RPMI7951 (cell line): Measurements from ENCODE around the gene MDP1. TPM values are rescaled to one million over a fixed set of nuclear protein-coding genes. Genes with fewer than 3 reads are reported as not detected.

Experiments used
- DNase-seq: peaks from one replicate; pipeline ENCODE4 v3.0.0-alpha.2; 2012; ENCODE audit warnings: low read depth
- total RNA-seq: library from RNA; depleted of rRNA; stranded (reverse); fragments of >200 nt; shearing (Covaris generic); gene quantifications from 2 replicates; pipeline ENCODE4 v1.2.3, GENCODE V29; 2014

MDP1 gene
- total RNA-seq, 1 experiment from 2014 or later: 23.3 TPM

DNA sequence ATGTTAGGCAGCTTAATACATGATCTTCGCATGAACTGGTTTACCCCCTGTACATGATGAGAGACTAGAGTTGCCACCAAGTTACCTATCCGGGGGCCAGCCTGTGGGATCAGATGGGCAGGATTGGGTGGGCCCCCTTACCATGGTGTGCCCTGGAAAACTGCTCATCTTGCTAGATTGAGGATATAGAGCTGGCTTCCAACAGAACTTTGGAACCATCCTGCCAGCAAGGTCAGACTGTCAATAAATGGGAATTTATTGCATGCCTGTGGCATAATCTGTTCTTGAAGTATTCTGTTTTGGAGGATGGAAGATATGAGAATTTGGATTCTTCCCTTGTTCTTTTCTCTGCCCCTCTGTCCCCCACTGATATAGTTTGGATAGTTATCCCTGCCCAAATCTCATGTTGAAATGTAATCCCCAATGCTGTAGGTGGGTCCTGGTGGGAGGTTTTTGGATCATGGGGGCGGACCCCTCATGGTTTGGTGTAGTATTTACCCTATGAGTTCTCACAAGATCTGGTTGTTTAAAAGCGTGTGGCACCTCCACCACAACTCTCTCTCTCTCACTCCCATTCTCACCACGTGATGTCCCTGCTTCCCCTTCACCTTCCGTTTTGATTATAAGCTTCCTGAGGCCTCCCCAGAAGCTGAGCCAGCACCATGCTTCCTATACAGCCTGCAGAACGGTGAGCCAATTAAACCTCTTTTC is 16.9 kb downstream of the MDP1 start:
- DNase-seq: no peak

- DNase-seq: no peak
Measured at GRCh38 chr14:24197056-24197450, 18.8 kb downstream of the MDP1 start.

DNA sequence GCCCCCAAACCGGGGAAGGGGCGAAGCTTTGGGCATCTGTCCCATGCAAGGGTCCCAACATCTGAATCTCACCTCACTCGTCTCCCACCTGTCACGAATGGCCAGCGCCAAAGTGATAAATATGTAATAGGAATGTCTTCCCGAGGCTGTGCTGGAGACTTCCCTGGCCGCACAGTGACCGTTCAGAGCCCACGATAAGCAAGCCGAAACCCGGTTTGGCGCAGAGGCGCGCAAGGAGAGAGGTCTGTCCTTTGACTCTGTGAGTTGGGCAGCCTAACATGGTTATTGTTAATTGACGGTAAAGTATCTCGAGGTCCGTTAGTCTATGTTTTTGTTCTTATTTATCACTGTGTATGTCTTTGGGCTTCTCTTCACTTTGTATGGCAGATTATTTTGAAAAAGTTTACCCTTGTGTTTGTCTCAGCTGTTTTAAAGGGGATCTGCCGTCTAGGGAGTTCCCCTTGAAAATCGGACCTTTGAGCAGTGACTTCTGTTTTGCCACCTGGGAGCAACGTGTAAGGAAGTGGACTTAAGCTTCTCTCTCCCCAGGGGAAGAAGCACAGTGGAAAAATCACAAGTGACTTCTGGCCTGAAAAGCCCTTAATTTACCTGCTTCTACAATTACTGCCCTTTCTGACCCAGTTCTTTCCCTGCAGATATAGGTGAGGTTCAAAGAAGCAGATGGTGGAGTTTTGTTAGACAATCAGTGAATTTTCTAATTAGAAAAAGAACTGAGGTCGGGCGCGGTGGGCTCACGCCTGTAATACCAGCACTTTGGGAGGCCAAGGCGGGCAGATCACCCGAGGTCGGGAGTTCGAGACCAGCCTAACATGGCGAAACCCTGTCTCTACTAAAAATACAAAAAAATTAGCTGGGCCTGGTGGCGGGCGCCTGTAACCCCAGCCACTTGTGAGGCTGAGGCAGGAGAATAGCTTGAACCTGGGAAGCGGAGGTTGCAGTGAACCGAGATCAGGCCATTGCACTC is 19.5 kb downstream of the MDP1 start:
- no peak for DNase-seq

- DNase-seq: peak; percentile 79
Measured at GRCh38 chr14:24195186-24196070, 20.4 kb downstream of the MDP1 start, which contains the start of gene TM9SF1. Gene TM9SF1 (minus strand): TSS chr14:24195441. CDS start chr14:24195019, 422 bp downstream.

- no peak for DNase-seq
Measured at GRCh38 chr14:24194873-24195185, 21.0 kb downstream of the MDP1 start.

GRCh38 chr14:24194186-24194872 is 21.5 kb downstream of the MDP1 start:
- no peak for DNase-seq

- no peak for DNase-seq
Measured at GRCh38 chr14:24192933-24193332, 22.9 kb downstream of the MDP1 start.

- DNase-seq: no peak
Measured at GRCh38 chr14:24190416-24190815, 25.4 kb downstream of the MDP1 start.

DNA sequence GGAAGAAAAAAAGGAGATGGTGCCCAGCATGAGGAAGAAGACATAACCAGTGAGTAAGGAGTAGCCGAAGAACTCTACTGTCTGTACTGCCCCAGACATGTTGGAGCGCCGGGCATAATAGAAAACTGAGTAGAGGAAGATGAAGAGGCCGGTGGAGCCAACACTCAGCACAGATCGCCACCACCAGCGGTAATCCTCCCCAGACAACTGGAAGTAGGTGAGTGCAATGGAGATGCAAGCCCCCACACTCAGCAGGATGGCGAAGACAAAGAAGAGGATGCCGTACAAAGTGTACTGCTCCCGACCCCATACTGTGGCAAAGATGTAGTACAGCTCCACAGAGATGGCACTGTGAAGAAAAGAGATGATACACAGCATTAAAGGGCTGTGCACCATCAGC is 26.4 kb downstream of the MDP1 start:
- DNase-seq: no peak

DNA sequence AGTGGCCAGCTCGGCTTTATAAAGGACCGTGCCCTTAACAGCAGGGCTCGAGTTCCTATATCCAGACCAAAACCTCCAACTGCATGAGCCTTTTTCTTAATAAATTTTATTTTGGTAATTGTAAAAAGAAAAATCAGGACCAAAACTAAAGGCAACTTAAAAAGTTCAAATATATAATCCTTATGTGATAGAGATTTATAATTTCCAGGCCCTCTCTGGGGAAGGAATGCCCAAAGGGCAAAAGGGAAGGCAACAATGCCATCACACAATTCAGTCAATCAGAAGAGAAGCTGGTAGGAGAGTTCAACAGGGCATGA is 26.8 kb downstream of the MDP1 start:
- DNase-seq: no peak

DNA sequence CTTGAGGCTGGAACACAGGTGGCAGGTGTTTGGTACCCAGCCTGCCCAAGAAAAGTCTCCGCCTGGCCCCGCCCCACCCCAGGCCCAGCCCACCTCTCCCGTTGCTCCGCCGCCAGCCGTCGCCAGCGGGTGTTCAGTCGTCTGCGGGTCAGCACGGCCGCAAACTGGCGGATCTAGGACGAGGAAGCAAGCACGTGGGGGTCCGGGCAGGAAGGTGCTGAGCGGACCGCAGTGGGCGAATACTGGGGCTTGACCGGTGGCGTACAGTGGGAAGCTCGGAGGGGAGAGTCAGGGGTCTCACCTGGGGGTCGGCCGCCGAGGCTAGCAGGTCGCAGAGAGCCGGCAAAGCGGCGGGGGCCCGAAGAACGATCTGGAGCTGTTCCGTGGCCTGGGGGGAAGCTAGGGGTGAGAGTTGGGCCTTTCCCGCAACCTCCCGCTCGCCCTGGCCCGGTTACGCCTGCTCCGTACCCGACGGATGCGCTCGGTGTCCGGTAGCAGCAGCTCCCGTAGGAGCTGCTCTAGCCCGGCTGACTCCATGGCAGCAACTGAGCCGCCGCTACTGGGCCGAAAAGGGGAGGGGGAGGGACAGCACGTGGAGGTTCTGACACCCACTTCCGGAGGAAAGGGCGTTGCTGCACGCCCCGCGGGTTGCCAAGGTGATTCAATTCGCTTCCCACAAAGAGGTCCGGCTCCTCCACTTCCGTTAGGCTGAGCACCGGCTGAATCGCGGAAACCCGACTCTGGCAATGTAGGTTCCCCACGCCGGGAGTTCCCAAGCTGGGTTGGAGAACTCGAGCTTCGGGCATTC is 27.4 kb downstream of the MDP1 start, which contains the start of gene IPO4:
IPO4 (minus strand) TSS at position 566 of the 808 bp plus-strand sequence; CDS start at position 537, 29 bp downstream.
- peak; percentile 96 for DNase-seq

GRCh38 chr14:24187539-24187915 is 28.3 kb downstream of the MDP1 start:
- DNase-seq: no peak

DNA sequence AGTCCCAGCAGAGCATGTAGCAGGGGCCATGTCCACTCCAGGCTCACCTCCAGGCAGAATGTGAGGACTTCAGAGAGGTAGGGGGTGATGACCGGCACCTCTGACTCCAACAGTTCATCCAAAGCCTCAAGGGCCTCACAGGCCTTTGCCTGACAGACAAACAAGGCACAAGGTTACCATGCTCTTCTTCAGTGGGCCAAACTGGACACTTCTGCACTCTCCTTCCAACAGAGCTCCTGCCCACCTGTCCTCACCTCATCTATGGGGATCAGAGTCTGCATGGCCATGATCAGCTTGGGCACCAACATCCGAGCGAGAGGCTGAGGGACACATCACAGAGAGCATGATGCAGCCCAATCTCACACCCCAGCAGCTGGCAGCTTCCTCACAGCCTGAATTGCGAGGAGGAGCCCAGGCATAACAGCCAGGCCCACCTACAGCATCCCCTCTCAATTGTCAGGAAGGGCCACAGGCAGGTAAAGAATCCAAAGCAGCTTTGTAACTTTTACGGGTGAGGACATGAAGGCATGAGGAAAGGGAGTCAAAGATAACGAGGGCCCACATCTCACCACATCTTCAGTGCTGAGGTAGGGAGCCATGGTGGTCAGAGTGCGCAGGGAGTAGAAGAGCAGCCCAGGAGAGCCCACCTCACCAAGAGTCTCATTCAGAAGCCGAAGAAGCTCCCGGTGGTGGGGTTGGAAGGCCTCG is 28.9 kb downstream of the MDP1 start:
- DNase-seq: no peak

GRCh38 chr14:24185741-24186140 is 30.1 kb downstream of the MDP1 start:
- DNase-seq: no peak

DNA sequence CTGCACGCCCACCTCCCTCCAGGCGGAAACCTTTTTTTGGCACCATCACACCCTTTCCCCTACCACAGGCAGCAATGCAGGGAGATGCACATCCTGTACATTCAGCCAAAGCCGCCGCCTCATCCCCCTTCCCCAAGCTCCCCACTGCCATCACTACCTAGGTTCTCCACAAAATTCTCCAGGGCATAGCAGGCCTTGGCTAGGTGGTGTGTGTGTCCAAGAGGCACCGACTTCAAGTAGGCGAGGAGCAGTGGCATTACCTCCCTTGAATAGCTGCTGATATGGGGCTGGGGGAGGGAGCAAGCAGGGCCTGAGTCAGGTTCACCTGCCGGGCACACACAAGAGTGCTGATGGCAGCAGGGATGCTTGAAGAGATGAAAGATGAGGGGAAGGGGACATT is 30.8 kb downstream of the MDP1 start:
- no peak for DNase-seq

DNA sequence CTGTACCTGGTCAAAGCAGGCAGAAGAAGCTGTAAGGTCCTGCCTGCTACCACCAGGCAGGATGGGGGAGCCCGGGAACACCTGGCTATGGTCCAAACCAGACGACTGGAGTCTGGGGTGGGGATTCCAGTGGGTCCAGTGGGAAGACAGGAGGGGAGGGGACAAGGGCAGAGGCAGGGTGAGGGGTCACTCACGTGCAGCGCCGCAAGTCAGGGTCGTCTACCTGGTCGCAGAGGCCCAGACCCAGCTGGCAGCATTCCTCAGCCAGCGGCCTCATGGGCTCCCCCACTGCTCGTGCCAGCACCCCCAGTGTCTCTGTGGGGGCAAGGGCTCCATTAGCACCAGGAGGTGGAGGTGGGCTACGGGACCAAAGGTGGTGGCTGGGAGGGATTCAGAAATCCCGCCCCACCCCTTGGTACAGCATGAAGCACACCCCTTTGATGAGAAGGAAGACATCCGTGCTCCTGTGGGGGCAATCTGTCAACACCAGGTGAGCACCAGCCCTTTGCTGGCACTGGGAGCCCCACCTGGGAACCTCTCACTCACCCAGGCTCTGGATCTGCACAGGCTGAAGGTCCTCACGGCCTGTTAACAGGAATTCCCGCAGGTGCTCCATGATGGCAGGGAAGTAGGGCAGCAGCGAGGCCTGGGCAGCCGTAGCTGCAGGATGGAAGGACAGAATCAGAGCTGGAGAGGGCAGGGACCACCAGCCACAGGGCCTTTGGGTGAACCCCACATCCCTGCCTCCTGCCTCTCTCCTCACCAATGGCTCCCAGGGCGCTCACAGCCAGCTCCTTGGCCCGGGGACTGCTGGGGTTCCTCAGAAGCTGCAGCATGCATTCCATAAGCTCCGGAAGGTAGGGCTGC is 31.5 kb downstream of the MDP1 start:
- DNase-seq: no peak

DNA sequence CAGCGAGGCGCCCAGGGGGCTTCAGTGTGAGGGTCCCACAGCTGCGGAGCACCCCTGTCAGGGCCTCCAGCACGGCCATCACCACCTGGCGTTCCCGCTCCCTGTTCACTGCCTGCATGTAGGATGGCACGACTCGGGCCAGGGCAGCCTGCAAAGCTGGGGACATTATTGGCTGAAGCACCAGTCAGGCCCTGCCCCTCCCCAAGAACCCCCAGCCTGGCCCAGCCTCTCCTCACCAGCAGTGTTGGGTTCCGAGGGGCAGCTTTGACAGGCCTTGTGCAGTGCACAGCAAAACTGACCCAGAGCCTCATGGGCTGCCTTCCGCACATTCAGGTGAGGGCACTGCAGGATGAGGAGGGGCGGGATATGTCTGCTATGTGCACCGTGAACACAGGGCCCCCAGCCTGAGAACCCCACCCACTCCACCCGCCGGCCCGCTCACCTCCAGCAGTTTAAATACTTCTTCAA is 32.8 kb downstream of the MDP1 start:
- no peak for DNase-seq

DNA sequence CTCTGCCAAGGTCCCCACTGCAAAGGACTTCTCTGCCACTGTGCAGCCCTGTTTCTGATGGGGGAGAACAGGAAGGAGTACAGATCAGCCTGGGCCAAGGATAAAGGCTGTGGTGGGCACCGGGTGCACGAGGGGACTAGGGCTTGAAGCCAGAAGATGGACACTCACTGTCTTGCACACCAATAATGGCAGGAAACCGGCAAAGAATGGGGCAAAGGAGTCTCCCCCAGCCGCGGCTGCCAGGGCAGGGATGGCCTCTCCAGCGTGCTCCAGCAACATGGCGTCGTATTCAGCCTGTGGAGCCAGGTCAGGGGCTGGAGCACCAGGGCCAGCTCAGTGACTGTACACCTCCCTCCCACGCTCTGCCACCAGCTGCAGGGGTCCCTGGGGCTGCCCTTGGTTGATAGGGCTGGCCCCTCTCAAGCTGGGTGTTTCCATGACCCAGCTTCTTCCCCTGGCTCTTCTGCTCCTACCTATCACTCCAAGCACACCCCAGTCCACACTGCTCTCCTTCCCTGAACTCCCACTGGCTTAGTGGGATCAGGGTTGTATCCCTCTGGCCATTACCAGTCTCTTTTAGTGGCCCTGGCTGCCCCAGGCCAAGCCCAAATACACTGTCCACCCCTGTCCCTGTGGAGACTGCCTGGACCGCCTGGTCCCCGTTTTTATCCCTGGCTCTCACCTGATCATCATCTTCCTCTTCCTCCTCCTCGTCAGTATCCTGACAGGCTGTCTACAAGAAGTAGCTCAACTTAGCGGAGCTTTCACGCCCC is 33.6 kb downstream of the MDP1 start:
- no peak for DNase-seq
